A549 (cell line): ENCODE measurements around the gene KCNMA1. TPM values are rescaled to one million over a fixed set of nuclear protein-coding genes. Genes with fewer than 3 reads are reported as not detected.
A peak's percentile ranks its signal among the peaks of the same experiment; 100 is the strongest.

ENCODE experiments used
- ATAC-seq, 2 experiments: fragments of 200-7000 bp in 1 of 2; fragments of >200 bp in 1 of 2; cut with Nextera tagmentation in 1 of 2; cut with Tn5 transposase in 1 of 2; 3 replicates each; pipeline versions ENCODE4 v1.8.0 to v1.9.1; 2018 to 2020; ENCODE audit warnings: mild to moderate bottlenecking in 1 of 2, moderate library complexity in 1 of 2
- CTCF ChIA-PET: fragments of 300-600 bp; sonication (Branson Sonifier 250); formaldehyde crosslinking; extraction: SDS; loops from one replicate; lab custom pipeline; 2021; ENCODE audit warnings: antibody characterized with exemption, inconsistent platforms; lab: Yijun Ruan, JAX
- POLR2A ChIA-PET: fragments of 350-600 bp; formaldehyde crosslinking; extraction: SDS; loops from one replicate; lab custom pipeline; 2021; ENCODE audit warnings: antibody characterized with exemption, inconsistent platforms; lab: Yijun Ruan, JAX
- DNase-seq, 2 experiments: peaks; one replicate each; pipeline versions ENCODE4 v3.0.0 to v3.0.0-alpha.2; 2011 to 2016; ENCODE audit warnings: low read depth in 1 of 2, low spot score in 1 of 2
- FAIRE-seq: peaks from 2 replicates; lab custom pipeline; 2011; peaks lifted over from hg19 to GRCh38; lab: Jason Lieb, UNC
- H3K27ac ChIP-seq, 2 experiments: fragments of >200 bp; sonication (Bioruptor Twin); formaldehyde crosslinking; 3 replicates each; pipeline ENCODE4 v1.5.1; 2016 to 2017
- H3K4me1 ChIP-seq: fragments of >200 bp; sonication (Bioruptor Twin); formaldehyde crosslinking; 3 replicates; pipeline ENCODE4 v1.6.1; 2016
- H3K4me2 ChIP-seq: fragments of >200 bp; sonication (Bioruptor Twin); formaldehyde crosslinking; 3 replicates; pipeline ENCODE4 v1.6.1; 2016
- H3K4me3 ChIP-seq: fragments of >200 bp; sonication (Bioruptor Twin); formaldehyde crosslinking; 3 replicates; pipeline ENCODE4 v1.5.1; 2016
- H3K9me3 ChIP-seq: fragments of >200 bp; sonication (Bioruptor Twin); formaldehyde crosslinking; 3 replicates; pipeline ENCODE4 v1.6.1; 2016
- CEBPB ChIP-seq, 2 experiments: fragments of >200 bp in 1 of 2; sonication (Bioruptor Twin) in 1 of 2; formaldehyde crosslinking in 1 of 2; IDR thresholded peaks; 2 replicates each; pipeline ENCODE4 v1.6.1; 2012 to 2016
- EP300 ChIP-seq, 2 experiments: fragments of >200 bp; sonication (Bioruptor Twin); formaldehyde crosslinking; IDR thresholded peaks; 2 replicates in 1 of 2; 3 replicates in 1 of 2; pipeline ENCODE4 v1.6.1; 2016 to 2017
- FOSL2 ChIP-seq, 2 experiments: fragments of 450-650 bp in 1 of 2; fragments of >200 bp in 1 of 2; sonication (Bioruptor Twin) in 1 of 2; formaldehyde crosslinking; IDR thresholded peaks; 2 replicates each; pipeline versions ENCODE4 v1.5.0 to v1.6.1; 2016 to 2020; ENCODE audit warnings: mild to moderate bottlenecking in 1 of 2, moderate library complexity in 1 of 2
- GATA3 ChIP-seq: IDR thresholded peaks from 2 replicates; pipeline ENCODE4 v1.6.1; 2012; ENCODE audit warnings: borderline replicate concordance
- HEYL ChIP-seq: fragments of 250-450 bp; sonication (Bioruptor Pico); IDR thresholded peaks from 2 replicates; pipeline ENCODE4 v1.8.0; 2021; ENCODE audit warnings: mild to moderate bottlenecking, moderate library complexity
- JUN ChIP-seq, 2 experiments: fragments of >200 bp; sonication (Bioruptor Twin); formaldehyde crosslinking; IDR thresholded peaks; 2 replicates in 1 of 2; 3 replicates in 1 of 2; pipeline ENCODE4 v1.6.1; 2016 to 2017
- JUNB ChIP-seq: fragments of >200 bp; sonication (Bioruptor Twin); formaldehyde crosslinking; IDR thresholded peaks from 2 replicates; pipeline ENCODE4 v1.6.1; 2016
- NFE2L2 ChIP-seq: fragments of 150-350 bp; conservative IDR thresholded peaks from 2 replicates; pipeline ENCODE4 v1.6.1; 2014; ENCODE audit warnings: low read length
- PHF8 ChIP-seq: fragments of 200-600 bp; sonication (generic); IDR thresholded peaks from 2 replicates; pipeline ENCODE4 v1.6.1; 2016; ENCODE audit warnings: low read depth, mild to moderate bottlenecking, antibody characterized with exemption, moderate library complexity, borderline replicate concordance
- POLR2A ChIP-seq: IDR thresholded peaks from 2 replicates; pipeline ENCODE4 v1.6.1; 2012; ENCODE audit warnings: mild to moderate bottlenecking, low read length
- RAD21 ChIP-seq, 2 experiments: fragments of >200 bp in 1 of 2; sonication (Bioruptor Twin) in 1 of 2; formaldehyde crosslinking in 1 of 2; IDR thresholded peaks in 1 of 2; conservative IDR thresholded peaks in 1 of 2; 2 replicates in 1 of 2; 3 replicates in 1 of 2; pipeline ENCODE4 v1.6.1; 2012 to 2018; ENCODE audit warnings: inconsistent platforms in 1 of 2
- SMC3 ChIP-seq: fragments of >200 bp; sonication (Bioruptor Twin); formaldehyde crosslinking; IDR thresholded peaks from 3 replicates; pipeline ENCODE4 v1.6.1; 2018; ENCODE audit warnings: inconsistent platforms
- TFCP2L1 ChIP-seq: fragments of 250-450 bp; sonication (Bioruptor Pico); IDR thresholded peaks from 2 replicates; pipeline ENCODE4 v1.5.0; 2021; ENCODE audit warnings: mild to moderate bottlenecking
- TP53 ChIP-seq: fragments of 250-450 bp; sonication (Bioruptor Pico); IDR thresholded peaks from 2 replicates; pipeline ENCODE4 v1.5.0; 2021; ENCODE audit warnings: mild to moderate bottlenecking, moderate library complexity
- ZFP36 ChIP-seq: fragments of 450-650 bp; IDR thresholded peaks from 2 replicates; pipeline ENCODE4 v1.6.1; 2014; ENCODE audit warnings: borderline replicate concordance; ENCODE audit not compliant: partially characterized antibody
- ZSCAN20 ChIP-seq: fragments of 250-450 bp; sonication (Bioruptor Pico); IDR thresholded peaks from 2 replicates; pipeline ENCODE4 v1.8.0; 2022; ENCODE audit warnings: mild to moderate bottlenecking, moderate library complexity
- WGBS: methylation state at CpG from one replicate; pipeline ENCODE4 v1.1.6; 2017; ENCODE audit errors: missing lambda C conversion rate; 5-methylcytosine and 5-hydroxymethylcytosine counted together
- polyA plus RNA-seq, 4 experiments: library from polyadenylated mRNA; depleted of rRNA in 3 of 4; stranded (reverse); fragments of >200 nt; fragmentation: RNase III in 1 of 4; extraction: RNeasy Plus Mini Kit Qiagen cat#74134 plus additional on column Dnase treatment in 1 of 4; gene quantifications; 2 replicates in 3 of 4; 3 replicates in 1 of 4; pipeline ENCODE4 v1.2.3, GENCODE V29; 2011 to 2017
- TF ChIP-seq, protein P1 (sequence below): IDR thresholded peaks from 2 replicates; pipeline ENCODE4 v1.6.1; 2012
- TF ChIP-seq, protein P2 (sequence below): fragments of 250-450 bp; sonication (Bioruptor Pico); IDR thresholded peaks from 2 replicates; pipeline ENCODE4 v1.5.0; 2020; ENCODE audit warnings: low read depth, mild to moderate bottlenecking, moderate library complexity
- TF ChIP-seq, protein P3 (sequence below): fragments of >200 bp; sonication (Bioruptor Twin); formaldehyde crosslinking; IDR thresholded peaks from 3 replicates; pipeline ENCODE4 v1.6.1; 2016
- TF ChIP-seq, protein P4 (sequence below): IDR thresholded peaks from 2 replicates; pipeline ENCODE4 v1.6.1; 2012

Gene KCNMA1
- polyA plus RNA-seq, 2 of the 4 experiments (the other 2 are of a cell fraction), result 14.9 to 30.6 TPM

DNA sequence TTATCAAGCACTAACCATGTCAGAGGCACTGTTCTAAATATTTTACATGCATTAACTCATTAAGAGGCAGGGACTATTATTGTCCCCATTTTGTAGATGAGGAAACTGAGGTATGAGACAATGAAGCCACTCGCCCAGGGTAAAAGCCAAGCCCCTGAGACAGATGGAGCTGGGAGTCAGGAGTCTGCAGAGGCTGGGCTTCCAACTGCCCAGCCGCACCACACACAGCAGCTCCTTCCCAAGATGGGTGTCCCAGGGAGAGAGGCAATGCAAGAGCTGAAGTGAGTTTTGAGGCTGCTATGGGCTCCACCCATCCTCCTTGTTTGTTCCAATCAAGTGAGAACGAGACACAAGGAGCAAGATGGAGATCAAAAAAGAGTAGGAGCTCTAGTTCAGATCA is 244.2 kb downstream of the KCNMA1 start:
- TF ChIP-seq PHF8 (no peak), ZSCAN20 (no peak), TFCP2L1 (CRISPR knock-in tag) (no peak), TP53 (CRISPR knock-in tag) (no peak), EP300 (IDR thresholded peaks at IDR 0.05) (0 out of 5 replicates have a peak, but pooled peaks of 1 of the 2 experiments have one; percentile 1)
- no peak for DNase-seq
- ChIA-PET CTCF (interaction anchor here (0.8 to 7.6 kb wide), 19 partner anchors 9 to 318 kb away, joined by 3 to 102 read pairs (median 9); partner anchors contain the start of gene KCNMA1), POLR2A (interaction anchor here (1.0 kb wide), 1 partner anchor 96 kb away, joined by 3 read pairs; no protein-coding TSS in a partner anchor)
- Histone ChIP-seq H3K4me3 (no peak overlapping the region), H3K9me3 (no peaks in the 10 kb centered on the region), H3K4me1 (peaks cover 36% of the 10 kb centered on the region), H3K4me2 (peak overlapping the region; percentile 61), H3K27ac (peak overlapping the region; percentile 69 to 83)
- WGBS, result 89% methylated on average over 3 of the region's 3 CpGs
- no peak for FAIRE-seq
- ATAC-seq, result no peak

DNA sequence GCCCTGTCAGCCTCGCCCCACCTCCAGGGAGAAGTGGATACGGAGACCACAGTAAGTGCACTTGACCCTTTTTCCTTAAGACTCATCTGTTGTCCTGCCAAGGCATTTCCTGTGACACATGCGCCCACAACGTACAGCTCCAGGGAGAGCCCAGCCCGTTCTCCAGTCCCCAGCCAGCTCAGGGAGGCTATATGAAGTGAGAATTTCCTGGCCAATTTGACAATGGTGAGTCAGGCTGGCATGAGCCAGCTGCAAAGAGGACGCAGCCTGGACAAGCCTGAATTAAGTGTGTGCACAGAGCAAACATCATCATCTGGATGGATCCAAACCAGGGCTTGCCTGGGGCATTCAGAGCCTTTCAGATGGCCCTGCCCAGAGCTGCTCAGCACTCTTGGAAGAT is 244.8 kb downstream of the KCNMA1 start:
- Histone ChIP-seq H3K4me1 (peaks cover 42% of the 10 kb centered on the region), H3K4me2 (peak overlapping the region; percentile 61), H3K9me3 (no peaks in the 10 kb centered on the region), H3K27ac (peak overlapping the region; percentile 69 to 83), H3K4me3 (no peak overlapping the region)
- DNase-seq, result peak; percentile 80 to 83
- TF ChIP-seq SMC3 (peak; percentile 37; the same call in 1 of the 3 replicates), EP300 (IDR thresholded peaks at IDR 0.05) (peak in 1 of 2 experiments; percentile 10; a peak in 2 of 5 replicates), POLR2A (no peak), JUN (IDR thresholded peaks at IDR 0.05) (0 out of 5 replicates have a peak, but pooled peaks of 1 of the 2 experiments have one; percentile 27), HEYL (no peak), CEBPB (IDR thresholded peaks at IDR 0.05) (0 out of 4 replicates have a peak, but pooled peaks of 1 of the 2 experiments have one; percentile 8), RAD21 (conservative IDR thresholded peaks at IDR 0.05 in 1 of 2, IDR thresholded peaks at IDR 0.05 in 1 of 2) (0 out of 5 replicates have a peak, but pooled peaks of 1 of the 2 experiments have one; percentile 36), NFE2L2 (no peak), JUNB (peak; percentile 37; the same call in 1 of the 2 replicates), GATA3 (peak; percentile 65; the same call in 1 of the 2 replicates), ZFP36 (peak; percentile 14), FOSL2 (IDR thresholded peaks at IDR 0.05) (peak; percentile 37; the same call in 1 of the 2 replicates), FOSL2 (CRISPR knock-in tag; IDR thresholded peaks at IDR 0.05) (peak; percentile 77)
- TF ChIP-seq, protein P1, sequence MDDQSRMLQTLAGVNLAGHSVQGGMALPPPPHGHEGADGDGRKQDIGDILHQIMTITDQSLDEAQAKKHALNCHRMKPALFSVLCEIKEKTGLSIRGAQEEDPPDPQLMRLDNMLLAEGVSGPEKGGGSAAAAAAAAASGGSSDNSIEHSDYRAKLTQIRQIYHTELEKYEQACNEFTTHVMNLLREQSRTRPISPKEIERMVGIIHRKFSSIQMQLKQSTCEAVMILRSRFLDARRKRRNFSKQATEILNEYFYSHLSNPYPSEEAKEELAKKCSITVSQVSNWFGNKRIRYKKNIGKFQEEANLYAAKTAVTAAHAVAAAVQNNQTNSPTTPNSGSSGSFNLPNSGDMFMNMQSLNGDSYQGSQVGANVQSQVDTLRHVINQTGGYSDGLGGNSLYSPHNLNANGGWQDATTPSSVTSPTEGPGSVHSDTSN, result 0 out of 2 replicates have a peak, but pooled peaks have one; percentile 10
- TF ChIP-seq, protein P2, sequence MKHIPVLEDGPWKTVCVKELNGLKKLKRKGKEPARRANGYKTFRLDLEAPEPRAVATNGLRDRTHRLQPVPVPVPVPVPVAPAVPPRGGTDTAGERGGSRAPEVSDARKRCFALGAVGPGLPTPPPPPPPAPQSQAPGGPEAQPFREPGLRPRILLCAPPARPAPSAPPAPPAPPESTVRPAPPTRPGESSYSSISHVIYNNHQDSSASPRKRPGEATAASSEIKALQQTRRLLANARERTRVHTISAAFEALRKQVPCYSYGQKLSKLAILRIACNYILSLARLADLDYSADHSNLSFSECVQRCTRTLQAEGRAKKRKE (CRISPR knock-in tag), result peak; percentile 22; the same call in 1 of the 2 replicates
- TF ChIP-seq, protein P3, sequence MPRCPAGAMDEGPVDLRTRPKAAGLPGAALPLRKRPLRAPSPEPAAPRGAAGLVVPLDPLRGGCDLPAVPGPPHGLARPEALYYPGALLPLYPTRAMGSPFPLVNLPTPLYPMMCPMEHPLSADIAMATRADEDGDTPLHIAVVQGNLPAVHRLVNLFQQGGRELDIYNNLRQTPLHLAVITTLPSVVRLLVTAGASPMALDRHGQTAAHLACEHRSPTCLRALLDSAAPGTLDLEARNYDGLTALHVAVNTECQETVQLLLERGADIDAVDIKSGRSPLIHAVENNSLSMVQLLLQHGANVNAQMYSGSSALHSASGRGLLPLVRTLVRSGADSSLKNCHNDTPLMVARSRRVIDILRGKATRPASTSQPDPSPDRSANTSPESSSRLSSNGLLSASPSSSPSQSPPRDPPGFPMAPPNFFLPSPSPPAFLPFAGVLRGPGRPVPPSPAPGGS, result no peak
- TF ChIP-seq, protein P4, sequence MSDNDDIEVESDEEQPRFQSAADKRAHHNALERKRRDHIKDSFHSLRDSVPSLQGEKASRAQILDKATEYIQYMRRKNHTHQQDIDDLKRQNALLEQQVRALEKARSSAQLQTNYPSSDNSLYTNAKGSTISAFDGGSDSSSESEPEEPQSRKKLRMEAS, result peak; percentile 62; the same call in 1 of the 2 replicates
- ChIA-PET CTCF (interaction anchor here (0.6 to 7.6 kb wide), 40 partner anchors 9 to 321 kb away, joined by 3 to 102 read pairs (median 6); partner anchors contain the start of gene KCNMA1), POLR2A (interaction anchor here (1.0 kb wide), 1 partner anchor 95 kb away, joined by 3 read pairs; no protein-coding TSS in a partner anchor)
- FAIRE-seq, result peak; percentile 63
- ATAC-seq, result peak; percentile 85 to 90
- 11% methylated on average over 6 of the region's 6 CpGs for WGBS
